ENCODE results near the gene PLEKHO2. TPM values are rescaled to one million over a fixed set of nuclear protein-coding genes. Genes with fewer than 3 reads are reported as not detected.

The PLEKHO2 gene
- total RNA-seq, 2 donors from 2014 or later, result 7.0 to 9.9 TPM

- H3K27me3 ChIP-seq, result no peaks in the 10 kb centered on the region
- DNase-seq (no peak), ATAC-seq (no peak)
- no peak overlapping the region for H3K27ac ChIP-seq
- intact Hi-C loops (cut with DNase I), result no loop called here
- peaks cover 13% of the 10 kb centered on the region for H3K4me1 ChIP-seq
- H3K4me3 ChIP-seq, result no peak overlapping the region
- 76 to 83% methylated on average over 3 of the region's 3 CpGs for WGBS, 2 donors
- TF ChIP-seq CTCF (IDR thresholded peaks at IDR 0.05) (no peak), POLR2A (IDR thresholded peaks at IDR 0.05) (no peak)
- H3K9me3 ChIP-seq, result no peaks in the 10 kb centered on the region
- H3K36me3 ChIP-seq (replicated peaks in 1 of 2; ENCODE audit: insufficient read depth in 1 of 2, low read depth in 2 of 2), result no peaks in the 10 kb centered on the region
These were observed 34.0 kb downstream of the PLEKHO2 start for GRCh38 chr15:64875641-64876223.

- H3K9me3 ChIP-seq, result no peaks in the 10 kb centered on the region
- H3K4me1 ChIP-seq, result peaks cover 13% of the 10 kb centered on the region
- no peaks in the 10 kb centered on the region for H3K27me3 ChIP-seq
- ATAC-seq (peak; percentile 90), DNase-seq (peak; percentile 80 to 91 (median 83))
- 13 to 38% methylated on average over 2 to 3 of the region's 3 CpGs for WGBS, 2 donors
- peak in 1 of 3 donors; percentile 40 for TF ChIP-seq POLR2A (IDR thresholded peaks at IDR 0.05)
- no peak for TF ChIP-seq CTCF (IDR thresholded peaks at IDR 0.05)
- intact Hi-C loops (cut with DNase I), result no loop called here
- peak overlapping the region; percentile 29 to 71 (median 51) for H3K27ac ChIP-seq
- no peaks in the 10 kb centered on the region for H3K36me3 ChIP-seq (replicated peaks in 1 of 2; ENCODE audit: insufficient read depth in 1 of 2, low read depth in 2 of 2)
- H3K4me3 ChIP-seq, result no peak overlapping the region
These were observed 35.7 kb downstream of the PLEKHO2 start for GRCh38 chr15:64877435-64877834.

- Histone ChIP-seq H3K27ac (peak overlapping the region in 2 of 4 donors; percentile 66 to 71), H3K36me3 (replicated peaks in 1 of 2; ENCODE audit: insufficient read depth in 1 of 2, low read depth in 2 of 2) (no peaks in the 10 kb centered on the region), H3K4me1 (peaks cover 13% of the 10 kb centered on the region), H3K9me3 (no peaks in the 10 kb centered on the region), H3K27me3 (no peaks in the 10 kb centered on the region), H3K4me3 (no peak overlapping the region)
- intact Hi-C loops (cut with DNase I), result no loop called here
- DNase-seq, result peak in 1 of 4 donors; percentile 60
- TF ChIP-seq POLR2A (IDR thresholded peaks at IDR 0.05) (peak in 1 of 3 donors; percentile 24), CTCF (IDR thresholded peaks at IDR 0.05) (no peak)
- 83 to 96% methylated on average over 7 to 8 of the region's 8 CpGs for WGBS, 2 donors
- ATAC-seq, result no peak
These were observed 37.0 kb downstream of the PLEKHO2 start for GRCh38 chr15:64878705-64879104.

GRCh38 chr15:64883100-64883581 lies 41.4 kb downstream of the PLEKHO2 start:
- ATAC-seq, result no peak
- no peaks in the 10 kb centered on the region for H3K9me3 ChIP-seq
- no peaks in the 10 kb centered on the region for H3K36me3 ChIP-seq (replicated peaks in 1 of 2; ENCODE audit: insufficient read depth in 1 of 2, low read depth in 2 of 2)
- intact Hi-C loops (cut with DNase I), result no loop called here
- no peak for TF ChIP-seq POLR2A (IDR thresholded peaks at IDR 0.05)
- no peak for TF ChIP-seq CTCF (IDR thresholded peaks at IDR 0.05)
- peak overlapping the region in 1 of 4 donors; percentile 70 for H3K27ac ChIP-seq
- peaks cover under 1% of the 10 kb centered on the region for H3K4me1 ChIP-seq
- H3K27me3 ChIP-seq, result no peaks in the 10 kb centered on the region
- WGBS, 2 donors, result 46 to 58% methylated on average over 5 of the region's 5 CpGs
- no peak overlapping the region for H3K4me3 ChIP-seq
- DNase-seq, result peak in 1 of 4 donors; percentile 53
